ENCODE results near the gene KIF19.

DNA sequence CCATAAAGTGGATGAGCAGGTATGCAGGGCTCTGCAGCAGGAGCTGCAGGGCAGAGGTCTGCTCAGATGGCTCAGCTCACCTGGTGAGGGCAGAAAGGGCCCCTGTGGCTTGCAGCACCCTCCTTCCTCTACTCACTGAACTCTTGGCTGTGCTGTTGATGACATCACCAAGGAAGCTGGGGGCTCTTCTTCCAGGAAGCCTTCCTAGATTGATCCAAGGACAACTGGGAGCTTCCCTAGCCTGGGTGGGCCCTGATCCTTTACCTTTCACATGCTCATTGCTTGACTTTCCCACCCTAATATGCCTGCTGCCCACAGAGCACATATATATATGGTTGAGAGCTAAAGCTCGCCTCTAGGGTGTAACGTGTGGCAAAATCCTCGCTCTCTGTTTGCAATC is 2.5 kb downstream of the KIF19 start:
- TF ChIP-seq, protein P1, sequence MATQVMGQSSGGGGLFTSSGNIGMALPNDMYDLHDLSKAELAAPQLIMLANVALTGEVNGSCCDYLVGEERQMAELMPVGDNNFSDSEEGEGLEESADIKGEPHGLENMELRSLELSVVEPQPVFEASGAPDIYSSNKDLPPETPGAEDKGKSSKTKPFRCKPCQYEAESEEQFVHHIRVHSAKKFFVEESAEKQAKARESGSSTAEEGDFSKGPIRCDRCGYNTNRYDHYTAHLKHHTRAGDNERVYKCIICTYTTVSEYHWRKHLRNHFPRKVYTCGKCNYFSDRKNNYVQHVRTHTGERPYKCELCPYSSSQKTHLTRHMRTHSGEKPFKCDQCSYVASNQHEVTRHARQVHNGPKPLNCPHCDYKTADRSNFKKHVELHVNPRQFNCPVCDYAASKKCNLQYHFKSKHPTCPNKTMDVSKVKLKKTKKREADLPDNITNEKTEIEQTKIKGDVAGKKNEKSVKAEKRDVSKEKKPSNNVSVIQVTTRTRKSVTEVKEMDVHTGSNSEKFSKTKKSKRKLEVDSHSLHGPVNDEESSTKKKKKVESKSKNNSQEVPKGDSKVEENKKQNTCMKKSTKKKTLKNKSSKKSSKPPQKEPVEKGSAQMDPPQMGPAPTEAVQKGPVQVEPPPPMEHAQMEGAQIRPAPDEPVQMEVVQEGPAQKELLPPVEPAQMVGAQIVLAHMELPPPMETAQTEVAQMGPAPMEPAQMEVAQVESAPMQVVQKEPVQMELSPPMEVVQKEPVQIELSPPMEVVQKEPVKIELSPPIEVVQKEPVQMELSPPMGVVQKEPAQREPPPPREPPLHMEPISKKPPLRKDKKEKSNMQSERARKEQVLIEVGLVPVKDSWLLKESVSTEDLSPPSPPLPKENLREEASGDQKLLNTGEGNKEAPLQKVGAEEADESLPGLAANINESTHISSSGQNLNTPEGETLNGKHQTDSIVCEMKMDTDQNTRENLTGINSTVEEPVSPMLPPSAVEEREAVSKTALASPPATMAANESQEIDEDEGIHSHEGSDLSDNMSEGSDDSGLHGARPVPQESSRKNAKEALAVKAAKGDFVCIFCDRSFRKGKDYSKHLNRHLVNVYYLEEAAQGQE (IDR thresholded peaks at IDR 0.05; ENCODE audit: low read depth): no peak
- TF ChIP-seq, protein P2, sequence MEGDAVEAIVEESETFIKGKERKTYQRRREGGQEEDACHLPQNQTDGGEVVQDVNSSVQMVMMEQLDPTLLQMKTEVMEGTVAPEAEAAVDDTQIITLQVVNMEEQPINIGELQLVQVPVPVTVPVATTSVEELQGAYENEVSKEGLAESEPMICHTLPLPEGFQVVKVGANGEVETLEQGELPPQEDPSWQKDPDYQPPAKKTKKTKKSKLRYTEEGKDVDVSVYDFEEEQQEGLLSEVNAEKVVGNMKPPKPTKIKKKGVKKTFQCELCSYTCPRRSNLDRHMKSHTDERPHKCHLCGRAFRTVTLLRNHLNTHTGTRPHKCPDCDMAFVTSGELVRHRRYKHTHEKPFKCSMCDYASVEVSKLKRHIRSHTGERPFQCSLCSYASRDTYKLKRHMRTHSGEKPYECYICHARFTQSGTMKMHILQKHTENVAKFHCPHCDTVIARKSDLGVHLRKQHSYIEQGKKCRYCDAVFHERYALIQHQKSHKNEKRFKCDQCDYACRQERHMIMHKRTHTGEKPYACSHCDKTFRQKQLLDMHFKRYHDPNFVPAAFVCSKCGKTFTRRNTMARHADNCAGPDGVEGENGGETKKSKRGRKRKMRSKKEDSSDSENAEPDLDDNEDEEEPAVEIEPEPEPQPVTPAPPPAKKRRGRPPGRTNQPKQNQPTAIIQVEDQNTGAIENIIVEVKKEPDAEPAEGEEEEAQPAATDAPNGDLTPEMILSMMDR (IDR thresholded peaks at IDR 0.05 in 2 of 3, conservative IDR thresholded peaks at IDR 0.05 in 1 of 3; ENCODE audit: borderline replicate concordance in 1 of 3, insufficient read depth in 1 of 3, low read depth in 2 of 3, low read length in 2 of 3): no peak
- TF ChIP-seq, protein P3, sequence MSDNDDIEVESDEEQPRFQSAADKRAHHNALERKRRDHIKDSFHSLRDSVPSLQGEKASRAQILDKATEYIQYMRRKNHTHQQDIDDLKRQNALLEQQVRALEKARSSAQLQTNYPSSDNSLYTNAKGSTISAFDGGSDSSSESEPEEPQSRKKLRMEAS (IDR thresholded peaks at IDR 0.05): no peak
- TF ChIP-seq SP1 (IDR thresholded peaks at IDR 0.05; ENCODE audit: low read depth) (no peak), YY1 (IDR thresholded peaks at IDR 0.05; ENCODE audit: extremely low read depth, insufficient replicate concordance, low read depth, low read length) (no peak), POLR2AphosphoS5 (IDR thresholded peaks at IDR 0.05; ENCODE audit: low read depth, low read length) (no peak), SIN3A (IDR thresholded peaks at IDR 0.05; ENCODE audit: low read depth) (no peak), SRF (IDR thresholded peaks at IDR 0.05; ENCODE audit: low read depth) (no peak), POLR2A (IDR thresholded peaks at IDR 0.05; ENCODE audit: borderline replicate concordance, extremely low read depth, insufficient read depth, insufficient read length) (no peak), ELF1 (IDR thresholded peaks at IDR 0.05; ENCODE audit: borderline replicate concordance, low read depth) (no peak)
- TF ChIP-seq, protein P4, sequence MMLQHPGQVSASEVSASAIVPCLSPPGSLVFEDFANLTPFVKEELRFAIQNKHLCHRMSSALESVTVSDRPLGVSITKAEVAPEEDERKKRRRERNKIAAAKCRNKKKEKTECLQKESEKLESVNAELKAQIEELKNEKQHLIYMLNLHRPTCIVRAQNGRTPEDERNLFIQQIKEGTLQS (IDR thresholded peaks at IDR 0.05): no peak
